Lower leg skin (tissue), 3 donors: ENCODE measurements around the gene CAT.

Experiments
- POLR2A ChIP-seq, 2 donors: fragments of 450-650 bp; IDR thresholded peaks; one replicate each; pipeline ENCODE4 v1.6.1; 2016 to 2017; ENCODE audit warnings: antibody characterized with exemption in 2 of 2, mild to moderate bottlenecking in 1 of 2, moderate library complexity in 1 of 2
- TF ChIP-seq, protein P1 (sequence below), 3 donors: fragments of 450-650 bp; IDR thresholded peaks; one replicate each; pipeline ENCODE4 v1.5.1; 2016; ENCODE audit warnings: antibody characterized with exemption in 3 of 3, mild to moderate bottlenecking in 3 of 3, moderate library complexity in 2 of 3

- TF ChIP-seq, protein P1, sequence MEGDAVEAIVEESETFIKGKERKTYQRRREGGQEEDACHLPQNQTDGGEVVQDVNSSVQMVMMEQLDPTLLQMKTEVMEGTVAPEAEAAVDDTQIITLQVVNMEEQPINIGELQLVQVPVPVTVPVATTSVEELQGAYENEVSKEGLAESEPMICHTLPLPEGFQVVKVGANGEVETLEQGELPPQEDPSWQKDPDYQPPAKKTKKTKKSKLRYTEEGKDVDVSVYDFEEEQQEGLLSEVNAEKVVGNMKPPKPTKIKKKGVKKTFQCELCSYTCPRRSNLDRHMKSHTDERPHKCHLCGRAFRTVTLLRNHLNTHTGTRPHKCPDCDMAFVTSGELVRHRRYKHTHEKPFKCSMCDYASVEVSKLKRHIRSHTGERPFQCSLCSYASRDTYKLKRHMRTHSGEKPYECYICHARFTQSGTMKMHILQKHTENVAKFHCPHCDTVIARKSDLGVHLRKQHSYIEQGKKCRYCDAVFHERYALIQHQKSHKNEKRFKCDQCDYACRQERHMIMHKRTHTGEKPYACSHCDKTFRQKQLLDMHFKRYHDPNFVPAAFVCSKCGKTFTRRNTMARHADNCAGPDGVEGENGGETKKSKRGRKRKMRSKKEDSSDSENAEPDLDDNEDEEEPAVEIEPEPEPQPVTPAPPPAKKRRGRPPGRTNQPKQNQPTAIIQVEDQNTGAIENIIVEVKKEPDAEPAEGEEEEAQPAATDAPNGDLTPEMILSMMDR (IDR thresholded peaks at IDR 0.05), result no peak
- no peak for TF ChIP-seq POLR2A (IDR thresholded peaks at IDR 0.05)
Observed at GRCh38 chr11:34425360-34425759, 13.4 kb upstream of the CAT start.
